ENCODE data around the gene IL1F10. TPM values are rescaled to one million over a fixed set of nuclear protein-coding genes. Genes with fewer than 3 reads are reported as not detected.

The IL1F10 gene
- total and polyA plus RNA-seq, 2 of the 8 experiments (the other 6 are each of a cell fraction or from before 2014, with no cell fraction given): not detected

- TF ChIP-seq SP1 (IDR thresholded peaks at IDR 0.05; ENCODE audit: low read depth, low read length): no peak
- TF ChIP-seq ATF2 (IDR thresholded peaks at IDR 0.05; ENCODE audit: low read length): no peak
- no peak for TF ChIP-seq CBX5 (IDR thresholded peaks at IDR 0.05; ENCODE audit: low read depth, low read length)
- no peak for TF ChIP-seq CREB1 (IDR thresholded peaks at IDR 0.05)
- TF ChIP-seq SAP30 (IDR thresholded peaks at IDR 0.05; ENCODE audit: insufficient read depth, insufficient replicate concordance, low read length): no peak
- TF ChIP-seq CHD7 (IDR thresholded peaks at IDR 0.05; ENCODE audit: insufficient replicate concordance, low read length): no peak
- TF ChIP-seq ZNF274 (IDR thresholded peaks at IDR 0.05; ENCODE audit: borderline replicate concordance, extremely low read depth, low read length): no peak
- no peak for TF ChIP-seq POLR2AphosphoS5 (IDR thresholded peaks at IDR 0.05; ENCODE audit: low read depth, low read length)
- TF ChIP-seq RFX5 (IDR thresholded peaks at IDR 0.05; ENCODE audit: borderline replicate concordance, low read depth, low read length): no peak
Measured at GRCh38 chr2:113038291-113038690, 29.5 kb upstream of the IL1F10 start (continued).
